ENCODE results near the gene DDX10. TPM values are rescaled to one million over a fixed set of nuclear protein-coding genes. Genes with fewer than 3 reads are reported as not detected.

The DDX10 gene
- total and polyA plus RNA-seq, 9 of the 15 experiments (the other 6 are each of a cell fraction or from before 2014, with no cell fraction given) = 33.9 to 94.6 (median 50.7) TPM

DNA sequence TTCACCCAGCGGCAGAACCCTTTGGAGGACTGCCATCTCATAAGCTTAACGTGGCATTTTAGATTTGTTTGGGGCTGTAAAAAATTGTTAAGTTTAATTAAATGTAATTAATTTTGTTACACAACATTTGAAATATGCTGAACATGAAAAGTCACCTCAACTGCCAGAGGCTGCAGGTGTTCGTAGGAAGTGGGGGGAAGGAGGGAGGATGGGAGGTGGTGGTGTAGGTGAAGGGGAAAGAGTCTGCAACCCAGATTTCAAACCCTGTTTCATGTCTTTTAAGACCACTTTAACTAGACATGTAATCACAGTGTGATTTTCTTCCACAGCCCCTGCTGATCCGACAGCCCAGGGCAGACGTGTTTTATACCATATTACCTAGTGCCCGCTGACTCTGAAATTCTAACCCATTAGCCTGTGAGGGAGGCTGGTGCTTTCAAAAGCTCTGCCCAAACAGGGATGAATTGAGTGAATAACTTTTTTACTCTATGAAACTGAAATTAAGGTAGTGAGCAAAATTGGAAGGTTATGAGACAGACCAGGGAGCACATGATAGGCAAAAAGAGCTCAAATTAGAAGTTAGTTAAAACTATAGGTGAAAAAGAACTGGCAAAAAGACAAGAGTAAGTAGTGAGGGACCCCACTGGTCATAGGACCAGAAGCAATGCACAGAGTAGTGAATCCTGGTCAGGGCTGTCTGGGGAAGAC, 279.8 kb downstream of the DDX10 start:
- H3K4me1 ChIP-seq (replicated peaks in 1 of 2; ENCODE audit: control insufficient read depth in 2 of 2, insufficient read depth in 2 of 2, low read length in 2 of 2) = peaks cover 0 to 8% of the 10 kb centered on the region in 2 experiments; a peak in 1 of 5 replicates
- H3K36me3 ChIP-seq (ENCODE audit: control insufficient read depth, insufficient read depth, low read length) = peaks cover 17% of the 10 kb centered on the region; the same call in 2 of the 3 replicates
- no peaks in the 10 kb centered on the region for H3K27me3 ChIP-seq (ENCODE audit: control insufficient read depth in 2 of 2, insufficient read depth in 2 of 2, low read length in 2 of 2)
- DNase-seq (ENCODE audit: extremely low read depth in 1 of 4, low spot score in 3 of 4) = no peak
- H3K4me2 ChIP-seq (ENCODE audit: insufficient read depth, low read length) = no peak overlapping the region
- H3K9me3 ChIP-seq (replicated peaks; ENCODE audit: control insufficient read depth, insufficient read depth, low read depth, low read length) = no peaks in the 10 kb centered on the region
- WGBS (ENCODE audit: insufficient coverage, low coverage, missing lambda C conversion rate) = 91% methylated on average over 6 of the region's 6 CpGs
- no peaks in the 10 kb centered on the region for H3K79me2 ChIP-seq (ENCODE audit: control insufficient read depth, insufficient read depth, low read length)
- in situ Hi-C loops (cut with MboI) (no loop called here), intact Hi-C loops (cut with micrococcal nuclease) (no loop called here)
- no peak overlapping the region for H3K4me3 ChIP-seq
- H3K9me1 ChIP-seq (ENCODE audit: control insufficient read depth, insufficient read depth, low read length) = no peaks in the 10 kb centered on the region
- BruUV-seq (replicated peaks) = no TSS peak
- CTCF ChIA-PET (ENCODE audit: low intra/inter-chr PET ratio) = no interaction called here
- no peak for ATAC-seq
- no peak overlapping the region for H3K27ac ChIP-seq (ENCODE audit: extremely low read depth, low read depth, low read length)
- H3K9ac ChIP-seq (ENCODE audit: insufficient read depth in 1 of 2, low read depth in 2 of 2, low read length in 2 of 2) = no peak overlapping the region
- H4K20me1 ChIP-seq (replicated peaks; ENCODE audit: control insufficient read depth, insufficient read depth, low read length) = no peaks in the 10 kb centered on the region
- no peak for FAIRE-seq
- POLR2A ChIA-PET = interaction anchor here (0.5 to 1.0 kb wide), 2 partner anchors 22 to 907 kb away, joined by 3 read pairs; no protein-coding TSS in a partner anchor
- H2AFZ ChIP-seq (ENCODE audit: low read depth, low read length) = no peak overlapping the region
- TF ChIP-seq, protein P1, sequence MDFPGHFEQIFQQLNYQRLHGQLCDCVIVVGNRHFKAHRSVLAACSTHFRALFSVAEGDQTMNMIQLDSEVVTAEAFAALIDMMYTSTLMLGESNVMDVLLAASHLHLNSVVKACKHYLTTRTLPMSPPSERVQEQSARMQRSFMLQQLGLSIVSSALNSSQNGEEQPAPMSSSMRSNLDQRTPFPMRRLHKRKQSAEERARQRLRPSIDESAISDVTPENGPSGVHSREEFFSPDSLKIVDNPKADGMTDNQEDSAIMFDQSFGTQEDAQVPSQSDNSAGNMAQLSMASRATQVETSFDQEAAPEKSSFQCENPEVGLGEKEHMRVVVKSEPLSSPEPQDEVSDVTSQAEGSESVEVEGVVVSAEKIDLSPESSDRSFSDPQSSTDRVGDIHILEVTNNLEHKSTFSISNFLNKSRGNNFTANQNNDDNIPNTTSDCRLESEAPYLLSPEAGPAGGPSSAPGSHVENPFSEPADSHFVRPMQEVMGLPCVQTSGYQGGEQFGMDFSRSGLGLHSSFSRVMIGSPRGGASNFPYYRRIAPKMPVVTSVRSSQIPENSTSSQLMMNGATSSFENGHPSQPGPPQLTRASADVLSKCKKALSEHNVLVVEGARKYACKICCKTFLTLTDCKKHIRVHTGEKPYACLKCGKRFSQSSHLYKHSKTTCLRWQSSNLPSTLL (IDR thresholded peaks at IDR 0.05) = no peak
- TF ChIP-seq XRCC5 (IDR thresholded peaks at IDR 0.05; ENCODE audit: low read depth, low read length) (no peak), ZNF707 (CRISPR knock-in tag; conservative IDR thresholded peaks at IDR 0.05) (no peak), ZC3H11A (IDR thresholded peaks at IDR 0.05; ENCODE audit: low read depth, low read length) (no peak), TGIF2 (CRISPR knock-in tag; IDR thresholded peaks at IDR 0.05) (no peak), SIRT6 (IDR thresholded peaks at IDR 0.05; ENCODE audit: low read depth, low read length) (no peak), RHOXF2B (CRISPR knock-in tag; conservative IDR thresholded peaks at IDR 0.05) (no peak), ZFP1 (CRISPR knock-in tag; IDR thresholded peaks at IDR 0.05) (no peak), ZNF347 (CRISPR knock-in tag; IDR thresholded peaks at IDR 0.05; ENCODE audit: low read depth) (no peak), MYBL2 (IDR thresholded peaks at IDR 0.05; ENCODE audit: low read depth) (no peak), MYBL2 (CRISPR knock-in tag; IDR thresholded peaks at IDR 0.05; ENCODE audit: borderline replicate concordance) (no peak), CBX1 (IDR thresholded peaks at IDR 0.05; ENCODE audit: low read depth) (no peak), TSC22D4 (tag; IDR thresholded peaks at IDR 0.05) (no peak), MBD2 (IDR thresholded peaks at IDR 0.05; ENCODE audit: borderline replicate concordance, low read depth) (no peak), TCF7L2 (IDR thresholded peaks at IDR 0.05; ENCODE audit: low read depth, low read length) (no peak), KLF16 (IDR thresholded peaks at IDR 0.05) (no peak), NCOA4 (IDR thresholded peaks at IDR 0.05; ENCODE audit: partially characterized antibody) (no peak)
- TF ChIP-seq, protein P2, sequence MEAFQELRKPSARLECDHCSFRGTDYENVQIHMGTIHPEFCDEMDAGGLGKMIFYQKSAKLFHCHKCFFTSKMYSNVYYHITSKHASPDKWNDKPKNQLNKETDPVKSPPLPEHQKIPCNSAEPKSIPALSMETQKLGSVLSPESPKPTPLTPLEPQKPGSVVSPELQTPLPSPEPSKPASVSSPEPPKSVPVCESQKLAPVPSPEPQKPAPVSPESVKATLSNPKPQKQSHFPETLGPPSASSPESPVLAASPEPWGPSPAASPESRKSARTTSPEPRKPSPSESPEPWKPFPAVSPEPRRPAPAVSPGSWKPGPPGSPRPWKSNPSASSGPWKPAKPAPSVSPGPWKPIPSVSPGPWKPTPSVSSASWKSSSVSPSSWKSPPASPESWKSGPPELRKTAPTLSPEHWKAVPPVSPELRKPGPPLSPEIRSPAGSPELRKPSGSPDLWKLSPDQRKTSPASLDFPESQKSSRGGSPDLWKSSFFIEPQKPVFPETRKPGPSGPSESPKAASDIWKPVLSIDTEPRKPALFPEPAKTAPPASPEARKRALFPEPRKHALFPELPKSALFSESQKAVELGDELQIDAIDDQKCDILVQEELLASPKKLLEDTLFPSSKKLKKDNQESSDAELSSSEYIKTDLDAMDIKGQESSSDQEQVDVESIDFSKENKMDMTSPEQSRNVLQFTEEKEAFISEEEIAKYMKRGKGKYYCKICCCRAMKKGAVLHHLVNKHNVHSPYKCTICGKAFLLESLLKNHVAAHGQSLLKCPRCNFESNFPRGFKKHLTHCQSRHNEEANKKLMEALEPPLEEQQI (IDR thresholded peaks at IDR 0.05) = no peak
- TF ChIP-seq, protein P3, sequence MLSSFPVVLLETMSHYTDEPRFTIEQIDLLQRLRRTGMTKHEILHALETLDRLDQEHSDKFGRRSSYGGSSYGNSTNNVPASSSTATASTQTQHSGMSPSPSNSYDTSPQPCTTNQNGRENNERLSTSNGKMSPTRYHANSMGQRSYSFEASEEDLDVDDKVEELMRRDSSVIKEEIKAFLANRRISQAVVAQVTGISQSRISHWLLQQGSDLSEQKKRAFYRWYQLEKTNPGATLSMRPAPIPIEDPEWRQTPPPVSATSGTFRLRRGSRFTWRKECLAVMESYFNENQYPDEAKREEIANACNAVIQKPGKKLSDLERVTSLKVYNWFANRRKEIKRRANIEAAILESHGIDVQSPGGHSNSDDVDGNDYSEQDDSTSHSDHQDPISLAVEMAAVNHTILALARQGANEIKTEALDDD (IDR thresholded peaks at IDR 0.05) = no peak
